Activated CD4-positive, alpha-beta T cell treated with anti-CD3 and anti-CD28 coated beads for 24 hours (primary cell): ENCODE results near the gene STUB1.

Experiments
- DNase-seq, 2 donors: peaks; one replicate each; pipeline ENCODE4 v3.0.0-alpha.2; 2020; ENCODE audit warnings: low read depth in 2 of 2

STUB1 gene

GRCh38 chr16:666572-666971 is 13.6 kb upstream of the STUB1 start:
- DNase-seq = no peak

GRCh38 chr16:667113-667779 is 13.0 kb upstream of the STUB1 start:
- DNase-seq = no peak

- DNase-seq = peak; percentile 90 to 91
Observed at GRCh38 chr16:667780-668518, 12.3 kb upstream of the STUB1 start, which contains the start of gene RHOT2. Gene RHOT2, plus strand, starts transcription at chr16:668132. Its CDS starts 68 bp downstream, at chr16:668200.

GRCh38 chr16:668519-669171 is 11.6 kb upstream of the STUB1 start:
- DNase-seq = no peak

- DNase-seq = no peak
Observed at GRCh38 chr16:669666-670065, 10.5 kb upstream of the STUB1 start.

- no peak for DNase-seq
Observed at GRCh38 chr16:670485-671352, 9.5 kb upstream of the STUB1 start.

GRCh38 chr16:671353-672131 is 8.7 kb upstream of the STUB1 start:
- DNase-seq = no peak

GRCh38 chr16:672371-672770 is 7.8 kb upstream of the STUB1 start:
- DNase-seq = no peak

GRCh38 chr16:672851-673250 is 7.4 kb upstream of the STUB1 start:
- no peak for DNase-seq

- DNase-seq = no peak
Observed at GRCh38 chr16:673399-673991, 6.7 kb upstream of the STUB1 start.

- DNase-seq = no peak
Observed at GRCh38 chr16:674214-674881, 5.9 kb upstream of the STUB1 start.

GRCh38 chr16:674968-675883 is 5.0 kb upstream of the STUB1 start, which contains the start of gene RHBDL1:
Gene RHBDL1, plus strand, starts transcription at chr16:675671. Its CDS starts 120 bp downstream, at chr16:675791.
- DNase-seq = no peak

- no peak for DNase-seq
Observed at GRCh38 chr16:675884-676564, 4.2 kb upstream of the STUB1 start.

- no peak for DNase-seq
Observed at GRCh38 chr16:676565-676902, 3.7 kb upstream of the STUB1 start.

GRCh38 chr16:676913-677312 is 3.3 kb upstream of the STUB1 start:
- no peak for DNase-seq

- no peak for DNase-seq
Observed at GRCh38 chr16:677316-678190, 2.7 kb upstream of the STUB1 start.

GRCh38 chr16:678209-678857 is 1.9 kb upstream of the STUB1 start:
- DNase-seq = no peak
